T-cell (primary cell): ENCODE measurements around the gene METRN. TPM values are rescaled to one million over a fixed set of nuclear protein-coding genes. Genes with fewer than 3 reads are reported as not detected.

Experiments
- ATAC-seq, 4 experiments: fragments of 200-7000 bp in 3 of 4; fragments of 150-1000 bp in 1 of 4; cut with Tn5 transposase; replicated peaks in 1 of 4; 1 replicate in 3 of 4; 2 replicates in 1 of 4; pipeline ENCODE4 v1.10.0; 2021; ENCODE audit warnings: moderate library complexity in 3 of 4, mild to moderate bottlenecking in 2 of 4, moderate number of reproducible peaks in 1 of 4
- CTCF ChIA-PET, 2 donors: fragments of 300-600 bp; sonication (Branson Sonifier 250); formaldehyde crosslinking; loops; one replicate each; lab custom pipeline; 2022; ENCODE audit warnings: antibody characterized with exemption in 2 of 2; lab: Charles Lee
- POLR2A ChIA-PET, 2 donors: fragments of 300-600 bp; sonication (Branson Sonifier 250); formaldehyde crosslinking; loops; one replicate each; lab custom pipeline; 2022; ENCODE audit warnings: antibody characterized with exemption in 2 of 2; lab: Charles Lee
- DNase-seq, 35 experiments: peaks; one replicate each; pipeline versions ENCODE4 v3.0.0 to v3.0.0-alpha.2; 2013 to 2023
- H3K27ac ChIP-seq: one replicate; pipeline ENCODE4 v1.5.1; 2013; ENCODE audit warnings: low read length
- H3K27me3 ChIP-seq, 2 experiments: replicated peaks in 1 of 2; 1 replicate in 1 of 2; 2 replicates in 1 of 2; pipeline versions ENCODE4 v1.6.1 to v1.7.0; 2013; ENCODE audit warnings: low read length in 1 of 2, mixed read lengths in 1 of 2; ENCODE audit not compliant: control insufficient read depth in 2 of 2, insufficient read depth in 2 of 2; ENCODE audit errors: extremely low read depth in 1 of 2
- H3K36me3 ChIP-seq, 2 donors: 1 replicate in 1 of 2; 2 replicates in 1 of 2; pipeline versions ENCODE4 v1.6.1 to v1.7.0; 2013; ENCODE audit warnings: low read length in 1 of 2; ENCODE audit not compliant: control insufficient read depth in 2 of 2, insufficient read depth in 1 of 2; ENCODE audit errors: extremely low read depth in 1 of 2
- H3K4me1 ChIP-seq, 2 experiments: 1 replicate in 1 of 2; 2 replicates in 1 of 2; pipeline versions ENCODE4 v1.6.1 to v1.7.0; 2013; ENCODE audit warnings: low read length in 2 of 2, mixed read lengths in 1 of 2; ENCODE audit not compliant: insufficient read depth in 2 of 2, control insufficient read depth in 1 of 2; ENCODE audit errors: extremely low read depth in 1 of 2
- H3K4me3 ChIP-seq, 2 donors: 1 replicate in 1 of 2; 2 replicates in 1 of 2; pipeline versions ENCODE4 v1.5.1 to v1.7.0; 2013; ENCODE audit warnings: mild to moderate bottlenecking in 2 of 2, low read length in 1 of 2, moderate library complexity in 1 of 2; ENCODE audit not compliant: control insufficient read depth in 1 of 2; ENCODE audit errors: extremely low read depth in 1 of 2
- H3K9me3 ChIP-seq: 2 replicates; pipeline ENCODE4 v1.7.0; 2013
- H3K27ac Mint-ChIP-seq, 2 donors: one replicate each; pipeline ENCODE4 v1.8.0; 2020 to 2021; ENCODE audit warnings: mild to moderate bottlenecking in 2 of 2, mixed read lengths in 2 of 2
- H3K27me3 Mint-ChIP-seq, 2 donors: one replicate each; pipeline ENCODE4 v1.8.0; 2021 to 2022; ENCODE audit warnings: mixed read lengths in 2 of 2
- H3K36me3 Mint-ChIP-seq: one replicate; pipeline ENCODE4 v1.8.0; 2021; ENCODE audit warnings: mixed read lengths
- H3K4me1 Mint-ChIP-seq, 3 donors: one replicate each; pipeline ENCODE4 v1.8.0; 2020 to 2022; ENCODE audit warnings: mixed read lengths in 3 of 3, mild to moderate bottlenecking in 1 of 3
- H3K4me3 Mint-ChIP-seq, 3 donors: one replicate each; pipeline ENCODE4 v1.8.0; 2020 to 2022; ENCODE audit warnings: mild to moderate bottlenecking in 3 of 3, mixed read lengths in 3 of 3, moderate library complexity in 3 of 3
- H3K9me3 Mint-ChIP-seq, 3 donors: one replicate each; pipeline ENCODE4 v1.8.0; 2020 to 2022; ENCODE audit warnings: mixed read lengths in 3 of 3
- WGBS: methylation state at CpG from one replicate; pipeline ENCODE4 v1.1.5; 2013; ENCODE audit warnings: missing lambda C conversion rate; ENCODE audit not compliant: insufficient coverage; 5-methylcytosine and 5-hydroxymethylcytosine counted together
- total RNA-seq, 35 experiments: library from RNA in 6 of 35; stranded (reverse) in 6 of 35; fragments of 120-200 nt in 1 of 35; gene quantifications; one replicate each; pipeline versions ENCODE4 v1.2.1 to v1.2.4 and lab custom pipeline; 2013 to 2026

The METRN gene
- total RNA-seq, 5 donors from 2014 or later (not counting 1 experiment from before 2014, with no cell fraction given): 4.2 to 18.2 (median 12.0) TPM

GRCh38 chr16:724188-725040 is 9.5 kb downstream of the METRN start:
- Mint-ChIP-seq H3K36me3 (no peaks in the 10 kb centered on the region), H3K27me3 (no peaks in the 10 kb centered on the region), H3K4me1 (peaks cover 13 to 23% (median 15%) of the 10 kb centered on the region in 3 donors), H3K9me3 (no peaks in the 10 kb centered on the region), H3K4me3 (no peak overlapping the region), H3K27ac (no peak overlapping the region)
- Histone ChIP-seq H3K36me3 (no peaks in the 10 kb centered on the region), H3K9me3 (no peaks in the 10 kb centered on the region), H3K27ac (no peak overlapping the region), H3K27me3 (peaks cover 0 to 3% of the 10 kb centered on the region in 2 experiments), H3K4me1 (peaks cover 5 to 62% of the 10 kb centered on the region in 2 experiments), H3K4me3 (no peak overlapping the region)
- CTCF ChIA-PET: interaction anchor here in 1 of 2 donors (1.5 kb wide), 1 partner anchor 12 kb away, joined by 5 read pairs; no protein-coding TSS in a partner anchor
- ATAC-seq: no peak
- WGBS: 82% methylated on average over 22 of the region's 29 CpGs
- DNase-seq: no peak
- POLR2A ChIA-PET: no interaction called here

- WGBS: 79% methylated on average over 7 of the region's 7 CpGs
- no peaks in the 10 kb centered on the region for H3K9me3 ChIP-seq
- Mint-ChIP-seq H3K36me3 (no peaks in the 10 kb centered on the region), H3K4me1 (peaks cover 11 to 17% (median 11%) of the 10 kb centered on the region in 3 donors), H3K9me3 (no peaks in the 10 kb centered on the region), H3K27me3 (no peaks in the 10 kb centered on the region), H3K27ac (peak overlapping the region; percentile 16 to 27), H3K4me3 (no peak overlapping the region)
- no peak overlapping the region for H3K27ac ChIP-seq
- peaks cover 3 to 56% of the 10 kb centered on the region in 2 experiments for H3K4me1 ChIP-seq
- no peak overlapping the region for H3K4me3 ChIP-seq
- H3K27me3 ChIP-seq: peaks cover 0 to 3% of the 10 kb centered on the region in 2 experiments
- ATAC-seq (no peak), DNase-seq (no peak)
- ChIA-PET CTCF (interaction anchor here in 1 of 2 donors (1.5 kb wide), 1 partner anchor 13 kb away, joined by 5 read pairs; no protein-coding TSS in a partner anchor), POLR2A (interaction anchor here in 1 of 2 donors (1.1 kb wide), 1 partner anchor 9 kb away, joined by 3 read pairs; no protein-coding TSS in a partner anchor)
- H3K36me3 ChIP-seq: peaks cover 0 to 2% of the 10 kb centered on the region in 2 donors
Measured at GRCh38 chr16:725041-725376, 10.1 kb downstream of the METRN start.

- CTCF ChIA-PET: interaction anchor here in 1 of 2 donors (1.5 kb wide), 1 partner anchor 13 kb away, joined by 5 read pairs; no protein-coding TSS in a partner anchor
- POLR2A ChIA-PET: interaction anchor here in 1 of 2 donors (1.1 kb wide), 1 partner anchor 10 kb away, joined by 3 read pairs; no protein-coding TSS in a partner anchor
- WGBS: 93% methylated on average over 17 of the region's 23 CpGs
- no peak for ATAC-seq
- H3K4me3 ChIP-seq: no peak overlapping the region
- Mint-ChIP-seq H3K4me3 (peak overlapping the region; percentile 28 to 80 (median 36)), H3K4me1 (peaks cover 5 to 12% (median 6%) of the 10 kb centered on the region in 3 donors), H3K9me3 (no peaks in the 10 kb centered on the region), H3K27ac (no peak overlapping the region), H3K27me3 (no peaks in the 10 kb centered on the region), H3K36me3 (no peaks in the 10 kb centered on the region)
- no peak for DNase-seq
- peak overlapping the region; percentile 49 for H3K27ac ChIP-seq
- H3K9me3 ChIP-seq: no peaks in the 10 kb centered on the region
- peaks cover 0 to 50% of the 10 kb centered on the region in 2 experiments for H3K4me1 ChIP-seq
- H3K27me3 ChIP-seq: peaks cover 0 to 3% of the 10 kb centered on the region in 2 experiments
- H3K36me3 ChIP-seq: peaks cover 0 to 3% of the 10 kb centered on the region in 2 donors
Measured at GRCh38 chr16:725463-726187, 10.7 kb downstream of the METRN start.

DNA sequence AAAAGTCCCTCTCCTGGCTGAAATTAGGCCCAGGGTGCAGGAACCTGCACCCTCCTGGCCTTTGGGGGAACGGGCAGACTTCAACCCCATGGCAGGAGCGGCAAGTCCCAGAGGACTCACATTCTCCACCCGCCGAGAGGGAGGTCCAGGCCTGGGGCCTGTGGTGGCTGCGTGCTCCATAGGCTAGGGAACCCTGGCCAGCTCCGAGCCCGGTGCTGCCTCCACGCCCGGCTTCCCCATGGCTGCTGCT is 11.2 kb downstream of the METRN start:
- H3K4me1 ChIP-seq: peaks cover 0 to 48% of the 10 kb centered on the region in 2 experiments
- DNase-seq: no peak
- POLR2A ChIA-PET: interaction anchor here in 1 of 2 donors (1.1 kb wide), 1 partner anchor 10 kb away, joined by 3 read pairs; no protein-coding TSS in a partner anchor

GRCh38 chr16:726438-727290 is 11.7 kb downstream of the METRN start, which contains the start of the genes CCDC78 and HAGHL:
Gene CCDC78 (minus strand): TSS chr16:726443. CDS start chr16:726367, 76 bp downstream.
Gene HAGHL (plus strand): TSS chr16:727106. CDS start chr16:727510, 404 bp downstream.
- H3K27ac ChIP-seq: peak within 1 kb of the TSS; percentile 68
- ChIA-PET POLR2A (no interaction called here), CTCF (interaction anchor here in 1 of 2 donors (1.5 kb wide), 1 partner anchor 14 kb away, joined by 5 read pairs; no protein-coding TSS in a partner anchor)
- Mint-ChIP-seq H3K4me1 (peaks cover 5 to 12% (median 6%) of the 10 kb centered on the region in 3 donors), H3K9me3 (no peaks in the 10 kb centered on the region), H3K4me3 (peak within 1 kb of the TSS; percentile 71 to 80 (median 73)), H3K27me3 (no peaks in the 10 kb centered on the region), H3K27ac (peak within 1 kb of the TSS in 1 of 2 donors; percentile 61), H3K36me3 (no peaks in the 10 kb centered on the region)
- DNase-seq (peak in 24 of 35 experiments; percentile 18 to 77 (median 47)), ATAC-seq (peak; percentile 43 to 57 (median 50))
- peak within 1 kb of the TSS; percentile 74 to 77 for H3K4me3 ChIP-seq
- H3K9me3 ChIP-seq: no peaks in the 10 kb centered on the region
- peaks cover 0 to 3% of the 10 kb centered on the region in 2 experiments for H3K27me3 ChIP-seq
- 6% methylated on average over 84 of the region's 88 CpGs for WGBS
- peaks cover 0 to 45% of the 10 kb centered on the region in 2 experiments for H3K4me1 ChIP-seq
- H3K36me3 ChIP-seq: peaks cover 0 to 3% of the 10 kb centered on the region in 2 donors

More for the DNA sequence above, 11.2 kb downstream of the METRN start:
- Mint-ChIP-seq H3K27me3 (no peaks in the 10 kb centered on the region), H3K36me3 (no peaks in the 10 kb centered on the region), H3K4me1 (peaks cover 5 to 12% (median 6%) of the 10 kb centered on the region in 3 donors), H3K27ac (no peak overlapping the region), H3K4me3 (peak overlapping the region; percentile 71 to 80 (median 73)), H3K9me3 (no peaks in the 10 kb centered on the region)
- H3K27me3 ChIP-seq: peaks cover 0 to 3% of the 10 kb centered on the region in 2 experiments
- ATAC-seq: no peak
- H3K9me3 ChIP-seq: no peaks in the 10 kb centered on the region
- H3K4me3 ChIP-seq: no peak overlapping the region
- CTCF ChIA-PET: interaction anchor here in 1 of 2 donors (1.5 kb wide), 1 partner anchor 14 kb away, joined by 5 read pairs; no protein-coding TSS in a partner anchor
- 70% methylated on average over 7 of the region's 9 CpGs for WGBS
- peaks cover 0 to 3% of the 10 kb centered on the region in 2 donors for H3K36me3 ChIP-seq
- H3K27ac ChIP-seq: peak overlapping the region; percentile 49
